Measurements from ENCODE around the gene INPP4A.

INPP4A gene

GRCh38 chr2:98571796-98572195, 127.1 kb downstream of the INPP4A start:
- TF ChIP-seq POLR2AphosphoS5 (IDR thresholded peaks at IDR 0.05; ENCODE audit: low read depth) = no peak
- no peak for TF ChIP-seq CTCF (IDR thresholded peaks at IDR 0.05; ENCODE audit: insufficient read depth, low read length)
- TF ChIP-seq SPI1 (IDR thresholded peaks at IDR 0.05; ENCODE audit: borderline replicate concordance, low read depth) = no peak
- TF ChIP-seq REST (IDR thresholded peaks at IDR 0.05; ENCODE audit: insufficient replicate concordance, low read depth) = no peak
- no peak for TF ChIP-seq GABPA (IDR thresholded peaks at IDR 0.05; ENCODE audit: low read depth)
- no peaks in the 10 kb centered on the region for H3K27me3 ChIP-seq (ENCODE audit: insufficient read depth, poor library complexity, severe bottlenecking)
- no peak for DNase-seq (ENCODE audit: low read depth in 1 of 2, low spot score in 1 of 2)

DNA sequence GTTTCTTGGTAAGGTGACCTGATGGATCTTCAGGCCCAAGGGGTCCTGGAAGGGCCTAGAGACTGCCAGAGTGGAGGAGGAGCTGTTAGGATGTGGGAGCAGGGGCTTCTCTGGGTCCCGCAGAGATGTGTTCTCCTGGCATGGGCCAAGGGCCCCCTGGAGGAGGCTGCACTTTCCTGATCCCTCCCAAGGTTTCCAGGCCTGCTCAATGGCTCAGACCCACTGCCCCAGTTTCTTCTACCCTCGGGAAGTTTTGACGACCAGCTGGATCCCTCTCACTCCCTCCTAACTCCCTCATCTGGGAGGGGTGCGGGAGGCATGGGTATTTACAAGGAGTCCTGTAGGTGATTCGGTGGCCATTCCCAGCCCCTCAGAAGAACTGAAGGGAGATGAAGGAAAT, 127.6 kb downstream of the INPP4A start:
- TF ChIP-seq REST (IDR thresholded peaks at IDR 0.05; ENCODE audit: insufficient replicate concordance, low read depth) (no peak), CTCF (IDR thresholded peaks at IDR 0.05; ENCODE audit: insufficient read depth, low read length) (no peak)
- Histone ChIP-seq H3K4me3 (replicated peaks; ENCODE audit: insufficient read depth, low read length) (no peak overlapping the region), H3K27ac (replicated peaks) (no peak overlapping the region), H3K27me3 (ENCODE audit: insufficient read depth, poor library complexity, severe bottlenecking) (no peaks in the 10 kb centered on the region)
- no peak for DNase-seq (ENCODE audit: low read depth in 1 of 2, low spot score in 1 of 2)

More at GRCh38 chr2:98571796-98572195, 127.1 kb downstream of the INPP4A start:
- no peak overlapping the region for H3K4me3 ChIP-seq (replicated peaks; ENCODE audit: insufficient read depth, low read length)
- H3K27ac ChIP-seq (replicated peaks) = no peak overlapping the region

DNA sequence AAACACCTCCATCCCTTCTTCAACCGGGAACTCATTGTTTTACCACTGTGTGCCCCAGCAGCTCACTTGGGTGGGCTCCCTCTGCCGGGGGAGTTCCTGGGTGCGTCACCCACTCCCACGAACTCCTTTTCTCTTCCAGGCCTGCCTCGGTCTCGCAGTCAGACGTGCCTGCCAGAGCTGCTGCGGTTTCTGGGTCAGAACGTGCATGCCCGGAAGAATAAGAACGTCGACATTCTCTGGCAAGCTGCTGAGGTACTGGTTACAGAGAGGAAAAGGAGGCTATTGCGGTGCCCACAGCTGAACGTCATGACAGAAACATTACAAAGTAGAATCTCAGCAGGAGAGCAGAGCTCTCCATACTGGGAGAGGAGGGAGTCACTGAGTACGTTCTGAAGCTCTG, 128.0 kb downstream of the INPP4A start:
- DNase-seq (ENCODE audit: low read depth in 1 of 2, low spot score in 1 of 2) = no peak
- no peaks in the 10 kb centered on the region for H3K27me3 ChIP-seq (ENCODE audit: insufficient read depth, poor library complexity, severe bottlenecking)

More for the DNA sequence above, 128.0 kb downstream of the INPP4A start:
- no peak overlapping the region for H3K27ac ChIP-seq (replicated peaks)
- H3K4me3 ChIP-seq (replicated peaks; ENCODE audit: insufficient read depth, low read length) = no peak overlapping the region
- TF ChIP-seq CTCF (IDR thresholded peaks at IDR 0.05; ENCODE audit: insufficient read depth, low read length) (no peak), GABPA (IDR thresholded peaks at IDR 0.05; ENCODE audit: low read depth) (no peak), REST (IDR thresholded peaks at IDR 0.05; ENCODE audit: insufficient replicate concordance, low read depth) (no peak), POLR2AphosphoS5 (IDR thresholded peaks at IDR 0.05; ENCODE audit: low read depth) (no peak), SPI1 (IDR thresholded peaks at IDR 0.05; ENCODE audit: borderline replicate concordance, low read depth) (no peak)

Measured in HL-60 (cell line).